Stimulated activated CD4-positive, alpha-beta T cell treated with anti-CD3 and anti-CD28 coated beads, TNF-alpha, amount 100 ng/mL, for 48 hours (primary cell): Measurements from ENCODE around the gene PHETA1.

ENCODE experiments used
- DNase-seq, 3 donors: peaks; one replicate each; pipeline ENCODE4 v3.0.0-alpha.2; 2020; ENCODE audit warnings: low read depth in 3 of 3

PHETA1 gene, protein sequence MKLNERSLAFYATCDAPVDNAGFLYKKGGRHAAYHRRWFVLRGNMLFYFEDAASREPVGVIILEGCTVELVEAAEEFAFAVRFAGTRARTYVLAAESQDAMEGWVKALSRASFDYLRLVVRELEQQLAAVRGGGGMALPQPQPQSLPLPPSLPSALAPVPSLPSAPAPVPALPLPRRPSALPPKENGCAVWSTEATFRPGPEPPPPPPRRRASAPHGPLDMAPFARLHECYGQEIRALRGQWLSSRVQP

DNA sequence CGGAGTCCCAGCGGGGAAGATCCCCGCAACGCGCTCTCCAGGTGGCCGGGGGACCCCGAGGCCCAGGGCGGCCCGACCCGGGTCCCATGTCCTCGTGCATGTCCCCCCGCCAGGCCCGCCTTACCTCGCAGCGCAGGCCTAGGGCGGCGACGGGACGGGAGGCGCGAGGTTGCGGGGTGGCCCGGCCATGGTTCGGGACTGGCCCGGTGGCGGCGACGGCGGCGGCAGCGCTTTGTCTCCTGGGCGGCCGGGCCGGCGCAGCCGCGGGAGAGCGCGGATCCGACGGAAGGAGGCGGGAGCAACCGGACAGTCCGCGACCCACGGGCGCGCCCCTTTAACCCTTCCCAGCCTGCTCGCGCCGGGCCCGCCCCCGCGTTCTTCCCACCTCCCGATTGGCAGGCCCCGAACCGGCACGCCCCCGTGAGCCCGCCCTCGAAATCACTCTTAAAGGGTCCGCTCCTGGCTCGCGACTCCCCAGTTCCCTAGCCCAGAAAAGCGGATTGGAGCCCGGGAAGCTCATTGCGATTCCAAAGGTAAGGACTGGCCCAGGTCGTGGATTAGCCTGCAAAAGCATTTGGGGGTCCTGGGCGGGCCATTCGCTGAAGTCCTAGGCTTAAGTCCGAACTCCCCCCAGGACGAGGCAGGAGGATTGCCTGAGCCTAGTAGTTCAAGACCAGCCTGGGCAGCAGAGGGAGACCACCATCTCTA, at the start of gene PHETA1:
Gene PHETA1 (minus strand): TSS at position 308 of the 708 bp plus-strand sequence. CDS start 5,668 bp downstream, outside the sequence.
- peak; percentile 48 to 88 (median 69) for DNase-seq

DNA sequence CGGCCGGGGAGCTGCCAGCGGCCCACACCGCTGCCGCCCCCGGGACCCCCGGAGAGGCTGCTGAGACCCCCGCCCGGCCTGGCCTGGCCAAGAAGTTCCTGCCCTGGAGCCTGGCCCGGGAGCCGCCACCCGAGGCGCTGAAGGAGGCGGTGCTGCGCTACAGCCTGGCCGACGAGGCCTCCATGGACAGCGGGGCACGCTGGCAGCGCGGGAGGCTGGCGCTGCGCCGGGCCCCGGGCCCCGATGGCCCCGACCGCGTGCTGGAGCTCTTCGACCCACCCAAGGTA, 49.6 kb upstream of the PHETA1 start:
- no peak for DNase-seq

DNA sequence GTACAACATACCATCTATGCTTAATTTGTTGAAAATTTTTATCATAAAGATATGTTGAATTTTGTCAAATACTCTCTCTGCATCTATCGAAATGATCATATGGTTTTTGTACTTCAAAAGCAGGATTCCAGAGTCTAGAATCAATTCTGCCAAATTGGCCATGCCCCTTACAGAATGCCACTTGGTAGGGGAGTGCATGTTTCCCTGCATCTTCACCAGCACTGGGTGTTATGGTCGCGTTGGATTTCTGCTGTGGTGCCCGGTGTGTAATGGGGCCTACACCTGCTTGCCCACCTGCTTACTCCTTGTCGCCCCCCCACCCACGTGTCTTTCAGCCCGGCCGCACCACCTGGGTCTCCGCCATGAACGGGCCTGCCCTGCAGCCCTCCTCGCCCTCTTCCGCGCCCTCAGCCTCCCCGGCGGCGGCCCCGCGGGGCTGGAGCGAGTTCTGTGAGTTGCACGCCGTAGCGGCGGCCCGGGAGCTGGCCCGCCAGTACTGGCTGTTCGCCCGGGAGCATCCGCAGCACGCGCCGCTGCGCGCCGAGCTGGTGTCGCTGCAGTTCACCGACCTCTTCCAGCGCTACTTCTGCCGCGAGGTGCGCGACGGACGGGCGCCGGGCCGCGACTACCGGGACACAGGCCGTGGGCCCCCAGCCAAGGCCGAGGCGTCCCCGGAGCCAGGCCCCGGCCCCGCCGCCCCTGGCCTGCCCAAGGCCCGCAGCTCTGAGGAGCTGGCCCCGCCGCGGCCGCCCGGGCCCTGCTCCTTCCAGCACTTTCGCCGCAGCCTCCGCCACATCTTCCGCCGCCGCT, 49.1 kb upstream of the PHETA1 start:
- DNase-seq, result no peak

DNA sequence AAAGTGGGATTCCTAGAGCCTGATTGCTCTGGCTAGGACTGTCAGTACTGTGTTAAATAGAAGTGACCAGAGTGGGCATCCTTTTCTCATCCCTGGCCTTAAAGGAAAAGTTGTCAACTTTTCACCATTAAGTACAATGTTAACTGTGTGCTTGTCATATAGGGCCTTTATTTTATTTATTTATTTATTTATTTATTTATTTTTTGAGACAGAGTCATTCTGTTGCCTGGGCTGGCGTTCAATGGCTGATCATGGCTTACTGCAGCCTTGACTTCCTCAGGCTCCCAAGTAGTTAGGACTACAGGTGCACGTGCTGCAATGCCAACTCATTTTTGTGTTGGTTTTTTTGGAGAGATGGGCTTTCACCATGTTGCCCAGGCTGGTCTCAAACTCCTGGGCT, 48.4 kb upstream of the PHETA1 start:
- DNase-seq, result no peak

DNA sequence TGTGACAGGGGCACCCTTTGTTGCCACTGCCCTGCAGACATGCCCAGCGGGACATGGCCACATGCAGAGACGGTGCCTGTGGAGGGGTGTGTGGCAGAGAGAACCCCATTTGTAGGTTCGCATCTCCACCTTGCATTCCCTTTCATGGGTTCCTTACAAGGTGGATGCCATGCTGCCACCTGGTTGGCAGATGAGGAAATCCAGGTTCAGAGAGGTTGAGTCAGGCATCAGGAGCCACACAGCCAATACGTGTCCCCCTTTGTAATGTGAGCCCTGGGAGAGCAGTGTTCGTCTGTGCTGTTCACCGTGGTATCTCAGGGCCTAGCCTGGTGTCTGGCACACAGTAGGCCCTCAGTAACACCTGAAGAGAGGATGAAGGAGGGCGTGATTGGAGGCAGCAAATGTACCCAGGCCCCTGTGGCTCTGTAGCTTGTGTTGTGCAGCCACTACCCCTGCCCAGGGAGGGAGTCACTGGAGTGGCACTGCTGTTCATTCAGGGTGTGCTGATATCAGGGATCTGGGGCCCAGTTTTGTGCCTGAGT, 45.9 kb upstream of the PHETA1 start:
- no peak for DNase-seq

DNA sequence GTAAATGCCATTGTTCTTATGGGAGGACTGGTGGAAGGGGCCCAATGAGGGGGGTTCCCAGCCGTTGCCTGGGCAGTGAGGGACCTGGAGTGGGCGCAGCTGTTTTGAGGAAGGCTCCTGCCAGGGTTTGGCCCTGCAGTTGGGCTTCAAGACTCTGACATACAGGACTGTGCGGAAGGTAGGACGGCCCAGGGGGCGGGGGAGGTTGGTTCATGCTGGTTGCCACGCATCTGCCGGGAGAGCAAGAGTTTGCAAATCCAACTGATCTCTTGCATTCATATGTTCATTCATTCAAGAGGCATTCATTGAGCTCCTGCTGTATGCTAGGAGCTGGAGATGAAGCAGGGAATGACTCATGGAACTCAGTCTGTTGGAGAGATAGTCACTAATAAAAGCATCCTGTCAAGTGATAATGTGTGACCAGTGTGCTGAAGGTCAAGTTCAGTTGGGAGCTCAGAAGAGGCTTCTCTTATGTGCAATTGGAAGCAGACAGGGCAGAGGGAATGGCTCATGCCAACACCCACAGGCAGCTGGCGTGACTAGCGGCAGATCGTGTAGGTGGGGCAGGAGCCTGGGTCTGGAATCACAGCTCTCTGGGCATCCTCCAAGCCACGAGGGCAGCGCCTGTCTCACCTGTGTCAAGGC, 44.7 kb upstream of the PHETA1 start:
- no peak for DNase-seq

DNA sequence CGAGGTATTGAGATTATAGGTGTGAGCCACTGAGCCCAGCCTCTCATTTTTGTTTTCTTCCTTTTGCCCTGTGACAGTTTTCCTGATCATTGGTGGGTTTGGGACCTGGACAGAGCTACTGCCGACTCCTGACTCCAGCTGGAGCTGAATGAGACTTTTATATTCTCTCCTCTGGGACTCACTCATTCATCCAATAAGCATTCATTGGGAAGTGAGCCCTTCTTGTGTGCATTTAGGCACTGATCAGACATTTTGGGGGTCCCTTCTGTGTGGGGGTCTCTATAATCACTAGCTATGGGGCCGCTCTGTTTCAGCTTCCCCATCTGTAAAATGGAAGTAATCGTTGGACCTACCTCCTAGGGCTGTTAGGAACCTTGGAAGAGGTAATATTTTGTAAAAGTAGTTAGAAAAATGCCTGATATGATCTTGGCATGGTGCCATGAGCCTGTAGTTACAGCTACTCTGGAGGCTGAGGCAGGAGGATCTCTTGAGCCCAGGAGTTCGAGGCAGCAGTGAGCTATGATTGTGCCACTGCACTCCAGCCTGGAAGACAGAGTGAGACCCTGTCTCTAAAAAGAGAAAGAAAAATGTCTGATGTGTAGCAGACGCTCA, 44.0 kb upstream of the PHETA1 start:
- DNase-seq, result no peak

DNA sequence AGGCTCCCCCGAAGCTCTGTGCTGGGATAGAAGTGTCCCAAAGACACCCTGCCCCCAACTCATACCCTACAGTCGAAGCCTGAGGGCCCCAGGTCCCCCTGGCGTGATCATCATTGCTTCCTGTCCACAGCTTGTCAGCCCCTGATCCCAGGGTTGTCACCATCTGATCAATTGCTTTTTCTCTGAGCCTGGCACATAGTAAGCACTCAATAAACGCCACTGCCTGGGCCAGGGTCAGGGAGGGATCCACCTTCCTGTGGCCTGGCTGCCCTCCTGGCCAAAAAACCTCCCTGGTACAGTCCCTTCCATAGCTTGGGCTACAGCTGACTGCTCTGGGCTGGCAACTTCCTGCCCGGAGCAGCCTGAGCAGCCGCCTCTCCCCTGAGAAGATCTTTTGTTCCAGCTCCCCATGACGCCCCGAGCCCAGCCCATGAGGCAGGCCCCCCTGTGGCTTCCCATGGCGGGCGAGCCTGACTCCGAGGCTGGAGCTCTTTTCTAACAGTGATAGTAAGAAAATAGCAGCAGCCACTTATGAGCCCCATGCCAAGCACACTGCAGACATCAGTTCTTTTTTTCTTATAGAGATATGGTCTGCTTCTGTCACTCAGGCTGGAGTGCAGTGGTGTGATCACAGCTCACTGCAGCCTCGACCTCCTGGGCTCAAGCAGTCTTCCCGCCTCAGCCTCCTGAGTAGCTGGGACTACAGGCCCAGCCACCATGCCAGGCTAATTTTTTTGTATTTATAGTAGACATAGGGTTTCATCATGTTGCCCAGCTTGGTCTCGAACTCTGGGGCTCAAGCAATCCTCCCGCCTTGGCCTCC, 43.3 kb upstream of the PHETA1 start:
- no peak for DNase-seq

DNA sequence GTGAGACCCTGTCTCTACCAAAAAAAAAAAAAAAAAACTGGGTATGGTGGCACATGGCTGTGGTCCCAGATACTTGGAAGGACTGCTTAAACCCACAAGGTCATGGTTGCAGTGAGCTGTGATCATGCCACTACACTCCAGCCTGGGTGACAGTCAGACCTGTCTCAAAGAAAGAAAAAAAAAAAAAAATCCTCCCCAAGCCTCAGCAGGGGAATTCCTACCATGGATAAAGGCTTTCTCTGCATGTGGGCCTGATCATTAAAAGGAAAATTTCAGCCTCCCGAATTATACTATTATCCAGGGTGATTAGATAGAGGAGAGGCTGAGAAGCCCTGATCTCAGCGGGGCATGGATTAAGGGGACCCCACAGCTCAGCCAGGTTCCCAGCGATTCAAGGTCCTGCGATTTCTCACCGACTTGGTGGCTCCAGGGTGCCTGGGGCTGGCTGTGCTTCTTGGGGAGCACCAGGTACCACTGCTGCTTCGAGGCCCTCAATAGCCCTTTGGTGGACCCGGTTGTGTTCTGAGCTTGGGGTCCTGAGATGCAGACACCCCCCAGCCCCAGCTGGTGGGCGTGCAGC, 42.4 kb upstream of the PHETA1 start:
- no peak for DNase-seq

DNA sequence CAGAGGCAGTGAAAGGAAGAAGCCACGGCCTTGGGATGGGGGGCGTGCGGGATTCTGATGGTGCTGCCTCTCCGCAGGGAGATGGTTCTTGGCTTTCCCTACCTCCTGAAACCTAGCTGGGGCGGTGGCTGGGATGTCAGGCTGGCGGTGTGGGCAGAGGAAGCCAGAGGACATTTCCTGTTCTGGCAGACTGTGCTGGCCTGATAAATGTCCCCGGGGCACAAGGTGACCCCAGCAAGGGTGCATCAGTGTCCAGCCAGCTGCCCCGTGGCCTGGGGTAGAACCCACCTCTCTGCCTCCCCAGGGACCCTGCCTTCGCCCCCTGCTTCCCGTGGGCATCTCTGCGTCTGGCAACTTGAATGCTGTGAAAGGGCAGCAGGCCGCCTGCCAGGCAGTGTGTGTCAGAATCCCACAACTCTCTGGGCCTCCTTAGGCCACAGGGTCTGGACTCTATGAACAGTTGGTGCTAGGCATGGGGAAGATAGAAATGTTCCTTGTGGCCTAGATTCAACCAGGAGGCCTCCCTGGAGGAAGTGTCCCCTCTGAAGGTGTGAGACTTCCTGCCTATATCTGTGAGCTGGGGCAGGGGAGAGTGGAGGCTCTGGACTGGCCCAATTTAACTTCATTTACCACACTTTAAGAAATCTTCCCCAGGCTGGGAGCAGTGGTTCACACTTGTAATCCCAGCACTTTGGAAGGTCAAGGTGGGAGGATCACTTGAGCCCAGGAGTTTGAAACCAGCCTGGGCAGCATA, 41.7 kb upstream of the PHETA1 start:
- no peak for DNase-seq

DNA sequence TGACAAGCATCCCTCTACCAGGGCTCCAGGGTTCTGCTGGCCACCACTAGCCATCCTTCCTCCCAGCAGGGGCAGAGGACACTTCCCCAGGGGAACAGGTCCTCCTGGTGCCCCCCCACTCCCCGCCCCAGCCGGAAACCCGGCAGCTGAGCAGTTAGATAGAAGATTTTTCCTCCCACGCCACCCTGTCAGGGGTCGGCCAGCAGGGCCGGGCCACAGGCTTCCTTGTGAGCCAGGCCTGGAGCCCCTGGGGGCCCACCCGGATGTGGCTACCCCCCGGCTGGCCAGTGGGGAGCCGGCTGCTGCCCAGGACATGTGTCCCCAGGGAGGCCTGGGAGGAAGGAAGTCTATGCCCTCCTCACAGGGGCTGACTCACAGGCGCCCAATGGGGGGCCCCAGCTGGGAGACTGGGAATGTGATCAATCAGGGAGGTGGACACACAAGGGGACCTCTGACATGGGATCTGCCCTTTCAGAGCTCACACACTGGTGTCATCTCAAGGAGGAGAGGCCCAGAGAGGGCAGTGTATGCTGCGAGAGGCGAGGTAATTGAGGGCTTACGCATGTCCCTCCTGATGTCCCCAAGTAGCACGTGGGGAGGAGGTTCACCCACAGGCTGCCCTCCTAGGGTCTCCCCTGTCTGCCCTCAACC, 41.0 kb upstream of the PHETA1 start:
- no peak for DNase-seq

DNA sequence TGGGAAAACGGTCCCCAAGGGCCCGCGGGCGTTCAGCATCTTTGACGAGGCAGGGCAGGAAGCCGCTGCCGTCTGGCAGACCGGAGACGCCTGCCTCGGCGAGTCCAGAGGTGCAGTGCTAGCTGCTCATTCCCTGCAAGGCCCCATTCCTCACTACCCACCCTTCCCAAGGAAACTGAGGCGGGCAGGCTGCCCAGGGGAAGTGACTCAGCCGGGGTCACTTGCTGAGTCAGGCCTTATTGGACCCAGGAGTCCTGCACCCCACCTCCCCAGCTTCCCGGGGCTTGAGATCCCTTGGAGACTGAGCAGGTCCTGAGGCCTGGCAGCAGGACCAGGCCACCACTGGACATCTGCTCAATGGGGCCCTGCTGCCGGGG, 40.5 kb upstream of the PHETA1 start:
- no peak for DNase-seq

DNA sequence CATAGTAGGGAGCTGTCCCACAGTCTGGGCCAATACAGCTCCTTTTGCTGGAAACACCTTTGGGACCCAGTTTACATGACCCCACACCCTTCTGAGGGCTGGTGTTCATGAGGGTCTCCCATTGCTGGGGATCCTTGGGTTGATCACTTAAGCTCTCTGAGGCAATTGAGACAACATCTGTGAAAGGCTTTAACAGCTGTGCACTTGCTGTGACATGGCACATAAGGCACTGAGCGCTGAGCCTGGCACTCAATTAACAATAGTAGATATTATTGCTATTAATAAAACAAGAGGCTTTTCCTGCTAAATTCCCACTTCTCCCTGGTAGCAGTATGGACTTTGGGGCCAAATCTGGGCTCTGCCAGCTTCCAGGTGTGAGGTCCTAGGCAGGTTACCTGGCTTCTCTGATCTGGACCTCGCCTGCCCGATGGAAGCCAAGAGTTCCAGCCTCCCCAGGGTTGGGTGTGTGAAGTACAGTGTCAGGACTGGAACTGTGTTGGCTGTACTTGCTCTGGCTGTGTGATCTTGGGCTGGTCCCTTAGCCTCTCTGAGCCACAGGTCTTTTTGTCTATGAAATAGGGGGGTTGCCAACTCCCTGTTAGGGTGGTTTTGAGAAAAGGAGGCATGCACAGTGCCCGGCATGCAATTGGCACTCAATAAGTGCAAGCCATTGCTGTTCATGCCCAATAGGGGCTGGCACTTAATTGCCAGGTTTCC, 39.9 kb upstream of the PHETA1 start:
- no peak for DNase-seq

DNA sequence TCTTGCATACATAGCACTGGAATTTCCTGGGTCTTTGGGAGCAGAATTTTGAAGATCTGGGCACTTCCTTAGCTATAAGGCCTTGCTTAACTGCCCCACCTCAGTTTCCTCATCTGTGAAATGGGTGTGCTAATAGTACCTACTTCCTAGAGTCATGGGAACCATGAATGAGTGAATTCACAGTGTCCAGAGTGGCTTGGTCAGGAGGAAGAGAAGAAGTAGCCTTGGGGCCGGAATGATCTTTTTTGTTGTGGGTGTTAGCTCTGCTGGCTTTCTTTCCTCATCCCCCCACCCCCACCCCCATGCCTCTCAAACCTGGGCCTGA, 39.2 kb upstream of the PHETA1 start:
- DNase-seq, result no peak

DNA sequence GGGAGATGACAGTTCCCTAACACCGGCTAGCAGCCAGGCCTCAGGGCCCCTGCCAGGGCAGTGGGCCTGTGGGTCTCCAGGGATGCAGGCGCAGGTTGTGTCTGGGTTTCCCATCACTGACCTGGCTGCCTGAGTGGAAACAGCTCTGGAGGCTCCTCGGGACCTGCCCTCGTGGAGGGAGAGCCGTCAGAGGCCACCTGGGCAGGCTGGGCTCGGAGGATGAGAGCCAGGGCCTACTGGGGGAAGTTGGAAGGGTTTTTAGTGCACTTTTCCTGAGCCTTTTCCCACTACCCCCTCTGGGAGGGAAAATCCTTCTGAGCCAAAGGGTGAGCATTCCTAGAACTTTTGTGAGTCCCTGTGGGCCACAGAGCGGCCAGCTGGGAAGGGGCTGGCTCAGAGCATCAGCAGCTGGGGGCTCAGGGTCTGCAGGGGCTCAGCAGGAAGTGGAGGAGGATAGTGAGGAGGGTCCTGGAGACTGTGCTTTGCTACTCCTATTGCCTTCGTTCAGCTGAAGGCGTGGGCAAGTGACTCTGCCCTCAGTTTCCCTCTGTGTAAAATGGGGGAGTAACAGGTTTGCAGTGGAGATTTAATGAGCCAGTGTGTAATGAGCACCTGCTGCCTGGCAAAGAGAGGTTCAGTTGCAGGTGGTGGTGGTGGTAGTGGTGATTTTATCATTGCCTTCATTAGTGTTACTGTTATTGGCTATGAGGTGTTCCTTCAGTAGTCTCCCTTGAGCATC, 38.7 kb upstream of the PHETA1 start:
- no peak for DNase-seq

DNA sequence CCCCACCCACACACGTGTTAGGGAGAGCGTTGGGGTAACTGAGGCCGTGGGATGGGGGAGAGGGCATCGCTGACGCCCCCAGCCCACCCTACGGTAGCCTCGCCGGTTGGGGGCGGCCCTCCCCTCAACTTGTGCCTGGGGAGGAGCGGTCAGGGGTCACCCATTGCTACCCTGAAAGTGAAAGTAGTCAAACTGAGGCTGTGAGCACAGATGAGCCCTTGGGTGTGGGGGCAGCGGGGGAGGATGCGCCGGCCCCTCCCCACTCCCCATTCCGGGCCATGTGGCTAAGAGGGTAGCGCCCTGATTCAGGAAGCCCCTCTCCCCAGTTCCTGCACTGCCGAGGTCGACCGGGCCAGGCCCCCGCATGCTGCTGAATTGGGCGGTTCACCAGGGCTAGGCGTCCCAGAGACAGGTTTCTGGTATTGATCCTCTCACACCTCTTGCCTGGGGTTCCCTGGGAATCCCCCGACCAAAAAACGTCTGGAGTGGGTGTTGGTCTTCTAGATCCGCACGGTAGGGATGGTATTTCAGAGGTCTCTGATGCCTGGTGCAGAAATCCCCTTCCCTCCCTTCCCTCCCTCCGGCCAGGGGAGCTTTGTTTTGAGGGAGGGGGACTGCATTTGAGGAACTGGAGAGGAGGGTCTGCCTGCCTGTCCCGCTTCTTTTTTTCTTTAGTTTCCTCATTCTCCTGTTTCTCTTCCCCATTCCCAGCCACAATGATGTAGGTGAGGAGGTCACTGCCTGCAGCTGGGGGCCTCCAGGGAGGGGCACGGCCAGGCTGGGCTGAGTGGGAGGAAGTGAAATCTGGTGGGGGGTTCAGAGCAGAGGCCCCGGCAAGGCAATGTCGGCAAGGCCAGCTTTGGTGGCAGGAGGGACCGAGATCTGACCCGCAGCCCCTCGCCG, 37.8 kb upstream of the PHETA1 start:
- no peak for DNase-seq

DNA sequence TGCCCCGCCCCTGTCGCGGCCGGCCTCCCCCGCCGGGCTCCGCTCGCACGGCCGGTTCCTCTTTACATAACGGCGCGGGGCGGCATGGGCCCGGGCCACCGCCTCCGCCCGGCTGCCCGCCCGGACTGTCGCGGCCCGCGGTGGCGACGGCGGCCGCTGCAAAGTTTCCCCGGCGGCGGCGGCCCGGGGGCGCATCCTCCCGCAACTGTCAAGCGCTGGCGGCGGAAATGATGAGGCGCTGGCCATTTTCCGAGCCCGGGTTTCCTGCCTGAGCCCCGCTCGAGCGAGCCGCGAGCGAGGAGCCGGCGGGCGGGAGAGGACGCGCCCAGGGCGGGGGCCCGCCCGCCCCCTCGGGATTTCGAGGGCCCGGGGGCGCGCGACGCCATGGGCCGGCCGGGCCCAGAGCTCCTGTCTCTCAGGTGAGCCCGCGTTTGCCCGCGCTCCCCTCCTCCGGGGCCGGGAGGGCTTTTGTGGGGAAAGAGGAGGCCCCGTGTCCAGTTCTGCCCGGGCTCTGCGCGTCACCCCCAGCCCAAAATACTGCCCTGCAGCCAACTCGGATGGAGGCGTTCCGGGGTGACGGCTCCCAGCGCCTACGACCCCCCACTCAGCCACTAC, 37.1 kb upstream of the PHETA1 start, which contains the start of gene SH2B3:
Gene SH2B3 (plus strand): TSS at position 65 of the 615 bp plus-strand sequence. CDS start 12,223 bp downstream, outside the sequence.
- peak in 2 of 3 donors; percentile 52 to 62 for DNase-seq
